ENCODE results near the gene IFI6. TPM values are rescaled to one million over a fixed set of nuclear protein-coding genes. Genes with fewer than 3 reads are reported as not detected.
A peak's percentile ranks its signal among the peaks of the same experiment; 100 is the strongest.
"Not testable (repeated sequence)": the region's sequence is repeated elsewhere in the genome, so short reads cannot be mapped to it uniquely, and the experiment has no call there.

The IFI6 gene
- total RNA-seq, 2 experiments from 2014 or later = 76.4 TPM

- no peak overlapping the region for H3K27ac Mint-ChIP-seq
- H3K4me1 Mint-ChIP-seq (ENCODE audit: low read depth) = peaks cover 19% of the 10 kb centered on the region
- no peaks in the 10 kb centered on the region for H3K36me3 Mint-ChIP-seq
- no peaks in the 10 kb centered on the region for H3K9me3 Mint-ChIP-seq
- intact Hi-C loops (cut with micrococcal nuclease) = no loop called here
- no peak overlapping the region for H3K4me3 Mint-ChIP-seq
- H3K27me3 Mint-ChIP-seq = no peaks in the 10 kb centered on the region
- DNase-seq = no peak
- POLR2A ChIA-PET = no interaction called here
- CTCF ChIA-PET = interaction anchor here (1.1 to 1.7 kb wide), 3 partner anchors 16 to 78 kb away, joined by 3 to 5 read pairs (median 4); no protein-coding TSS in a partner anchor
These were observed 25.3 kb downstream of the IFI6 start for GRCh38 chr1:27646676-27647075.

GRCh38 chr1:27645071-27645415 lies 26.9 kb downstream of the IFI6 start:
- H3K27ac Mint-ChIP-seq = no peak overlapping the region
- ChIA-PET POLR2A (no interaction called here), CTCF (interaction anchor here (1.1 to 2.4 kb wide), 3 partner anchors 11 to 36 kb away, joined by 6 to 39 read pairs (median 13); no protein-coding TSS in a partner anchor)
- no peak overlapping the region for H3K4me3 Mint-ChIP-seq
- no peak for DNase-seq
- no peaks in the 10 kb centered on the region for H3K27me3 Mint-ChIP-seq
- H3K4me1 Mint-ChIP-seq (ENCODE audit: low read depth) = peaks cover 9% of the 10 kb centered on the region
- H3K36me3 Mint-ChIP-seq = no peaks in the 10 kb centered on the region
- H3K9me3 Mint-ChIP-seq = no peaks in the 10 kb centered on the region
- intact Hi-C loops (cut with micrococcal nuclease) = loop anchor here (2.0 kb wide), 1 partner anchor 18 kb away; no protein-coding TSS in a partner anchor

GRCh38 chr1:27644369-27645070 lies 27.5 kb downstream of the IFI6 start:
- Mint-ChIP-seq H3K4me3 (no peak overlapping the region), H3K27ac (no peak overlapping the region), H3K4me1 (ENCODE audit: low read depth) (peaks cover 7% of the 10 kb centered on the region), H3K36me3 (no peaks in the 10 kb centered on the region), H3K9me3 (no peaks in the 10 kb centered on the region), H3K27me3 (no peaks in the 10 kb centered on the region)
- intact Hi-C loops (cut with micrococcal nuclease) = loop anchor here (2.0 kb wide), 1 partner anchor 18 kb away; no protein-coding TSS in a partner anchor
- ChIA-PET CTCF (interaction anchor here (0.7 to 2.4 kb wide), 9 partner anchors 12 to 344 kb away, joined by 3 to 39 read pairs (median 3); no protein-coding TSS in a partner anchor), POLR2A (no interaction called here)
- no peak for DNase-seq

GRCh38 chr1:27643600-27644368 lies 28.2 kb downstream of the IFI6 start:
- Mint-ChIP-seq H3K27ac (no peak overlapping the region), H3K4me3 (no peak overlapping the region)
- CTCF ChIA-PET = interaction anchor here (0.6 to 2.4 kb wide), 16 partner anchors 11 to 343 kb away, joined by 3 to 39 read pairs (median 3); no protein-coding TSS in a partner anchor

GRCh38 chr1:27640514-27640913 lies 31.5 kb downstream of the IFI6 start:
- ChIA-PET CTCF (interaction anchor here (0.6 to 1.8 kb wide), 5 partner anchors 10 to 203 kb away, joined by 3 to 6 read pairs (median 3); no protein-coding TSS in a partner anchor), POLR2A (interaction anchor here (0.6 to 1.3 kb wide), 2 partner anchors 11 to 16 kb away, joined by 3 to 5 read pairs; no protein-coding TSS in a partner anchor)
- intact Hi-C loops (cut with micrococcal nuclease); H3K27me3 Mint-ChIP-seq; DNase-seq; H3K9me3 Mint-ChIP-seq; H3K27ac Mint-ChIP-seq; H3K36me3 Mint-ChIP-seq; H3K4me3 Mint-ChIP-seq: not testable (repeated sequence)
- peaks cover 23% of the 10 kb centered on the region for H3K4me1 Mint-ChIP-seq (ENCODE audit: low read depth)

More at GRCh38 chr1:27643600-27644368, 28.2 kb downstream of the IFI6 start:
- intact Hi-C loops (cut with micrococcal nuclease) = loop anchor here (2.0 kb wide), 1 partner anchor 19 kb away; no protein-coding TSS in a partner anchor
- no peaks in the 10 kb centered on the region for H3K36me3 Mint-ChIP-seq
- DNase-seq = peak; percentile 78
- POLR2A ChIA-PET = no interaction called here
- H3K4me1 Mint-ChIP-seq (ENCODE audit: low read depth) = peaks cover 7% of the 10 kb centered on the region
- no peaks in the 10 kb centered on the region for H3K9me3 Mint-ChIP-seq
- H3K27me3 Mint-ChIP-seq = no peaks in the 10 kb centered on the region

- intact Hi-C loops (cut with micrococcal nuclease) = no loop called here
- Mint-ChIP-seq H3K36me3 (no peaks in the 10 kb centered on the region), H3K27ac (no peak overlapping the region), H3K4me1 (ENCODE audit: low read depth) (peaks cover 30% of the 10 kb centered on the region), H3K9me3 (no peaks in the 10 kb centered on the region), H3K4me3 (no peak overlapping the region), H3K27me3 (no peaks in the 10 kb centered on the region)
- DNase-seq = no peak
- POLR2A ChIA-PET = no interaction called here
- CTCF ChIA-PET = no interaction called here
These were observed 33.2 kb downstream of the IFI6 start for GRCh38 chr1:27638805-27639204.

GRCh38 chr1:27638047-27638734 lies 33.8 kb downstream of the IFI6 start:
- Mint-ChIP-seq H3K4me1 (ENCODE audit: low read depth) (peaks cover 32% of the 10 kb centered on the region), H3K27ac (no peak overlapping the region), H3K36me3 (no peaks in the 10 kb centered on the region), H3K9me3 (no peaks in the 10 kb centered on the region), H3K27me3 (no peaks in the 10 kb centered on the region), H3K4me3 (no peak overlapping the region)
- ChIA-PET POLR2A (no interaction called here), CTCF (interaction anchor here (0.6 to 1.4 kb wide), 2 partner anchors 16 to 82 kb away, joined by 3 to 4 read pairs; no protein-coding TSS in a partner anchor)
- intact Hi-C loops (cut with micrococcal nuclease) = no loop called here
- DNase-seq = no peak

GRCh38 chr1:27635396-27636142 lies 36.4 kb downstream of the IFI6 start:
- Mint-ChIP-seq H3K4me1 (ENCODE audit: low read depth) (peaks cover 59% of the 10 kb centered on the region), H3K36me3 (no peaks in the 10 kb centered on the region), H3K27me3 (no peaks in the 10 kb centered on the region), H3K9me3 (no peaks in the 10 kb centered on the region), H3K4me3 (no peak overlapping the region), H3K27ac (peak overlapping the region; percentile 31)
- no peak for DNase-seq
- intact Hi-C loops (cut with micrococcal nuclease) = no loop called here
- ChIA-PET POLR2A (no interaction called here), CTCF (no interaction called here)

GRCh38 chr1:27634985-27635367 lies 37.0 kb downstream of the IFI6 start, which contains the start of gene FGR:
TSS of gene FGR (minus strand) at chr1:27635185. CDS start at chr1:27623916, 11,269 bp downstream.
- POLR2A ChIA-PET = no interaction called here
- intact Hi-C loops (cut with micrococcal nuclease) = no loop called here
- H3K27ac Mint-ChIP-seq = peak within 1 kb of the TSS; percentile 31

GRCh38 chr1:27634177-27634984 lies 37.6 kb downstream of the IFI6 start:
- Mint-ChIP-seq H3K4me1 (ENCODE audit: low read depth) (peaks cover 63% of the 10 kb centered on the region), H3K36me3 (no peaks in the 10 kb centered on the region), H3K27ac (no peak overlapping the region), H3K9me3 (no peaks in the 10 kb centered on the region), H3K27me3 (no peaks in the 10 kb centered on the region), H3K4me3 (peak overlapping the region; percentile 48)
- intact Hi-C loops (cut with micrococcal nuclease) = no loop called here
- DNase-seq = peak; percentile 64
- CTCF ChIA-PET = no interaction called here
- POLR2A ChIA-PET = no interaction called here

More at GRCh38 chr1:27634985-27635367, 37.0 kb downstream of the IFI6 start, which contains the start of gene FGR:
- H3K36me3 Mint-ChIP-seq = no peaks in the 10 kb centered on the region
- H3K27me3 Mint-ChIP-seq = no peaks in the 10 kb centered on the region
- no peaks in the 10 kb centered on the region for H3K9me3 Mint-ChIP-seq
- H3K4me1 Mint-ChIP-seq (ENCODE audit: low read depth) = peaks cover 59% of the 10 kb centered on the region
- H3K4me3 Mint-ChIP-seq = peak within 1 kb of the TSS; percentile 48
- CTCF ChIA-PET = no interaction called here
- no peak for DNase-seq
